CD4-positive, CD25-positive, alpha-beta regulatory T cell (primary cell): ENCODE measurements around the gene SCYGR8. TPM values are rescaled to one million over a fixed set of nuclear protein-coding genes. Genes with fewer than 3 reads are reported as not detected.

ENCODE experiments used
- ATAC-seq, 2 donors: fragments of 150-1000 bp; cut with Tn5 transposase; one replicate each; pipeline ENCODE4 v1.10.0; 2021; ENCODE audit warnings: low read depth in 2 of 2, moderate number of reproducible peaks in 2 of 2, moderate library complexity in 1 of 2
- DNase-seq, 3 donors: peaks; one replicate each; pipeline versions ENCODE4 v3.0.0 to v3.0.0-alpha.2; 2012 to 2022; ENCODE audit warnings: mixed read lengths in 1 of 3
- H3K27ac ChIP-seq: one replicate; pipeline ENCODE4 v1.7.0; 2013; ENCODE audit warnings: mild to moderate bottlenecking, low read length; ENCODE audit not compliant: insufficient read depth, poor library complexity, severe bottlenecking
- H3K27me3 ChIP-seq: one replicate; pipeline ENCODE4 v1.7.0; 2013; ENCODE audit warnings: low read length; ENCODE audit not compliant: control insufficient read depth, insufficient read depth
- H3K36me3 ChIP-seq: one replicate; pipeline ENCODE4 v1.7.0; 2013; ENCODE audit warnings: mild to moderate bottlenecking, low read length, moderate library complexity; ENCODE audit not compliant: control insufficient read depth, insufficient read depth
- H3K4me1 ChIP-seq: 2 replicates; pipeline ENCODE4 v1.7.0; 2013; ENCODE audit warnings: mild to moderate bottlenecking, low read length; ENCODE audit not compliant: insufficient read depth, control insufficient read depth, poor library complexity, severe bottlenecking
- H3K4me3 ChIP-seq: one replicate; pipeline ENCODE4 v1.7.0; 2013; ENCODE audit warnings: low read depth, mild to moderate bottlenecking, low read length, moderate library complexity
- H3K9me3 ChIP-seq, 2 experiments: 1 replicate in 1 of 2; 2 replicates in 1 of 2; pipeline ENCODE4 v1.7.0; 2013; ENCODE audit warnings: low read length in 2 of 2, mild to moderate bottlenecking in 1 of 2, moderate library complexity in 1 of 2; ENCODE audit not compliant: control insufficient read depth in 2 of 2
- H3K27ac Mint-ChIP-seq, 3 donors: one replicate each; pipeline ENCODE4 v1.8.0; 2020 to 2022; ENCODE audit warnings: mild to moderate bottlenecking in 3 of 3, mixed read lengths in 3 of 3, moderate library complexity in 2 of 3
- H3K27me3 Mint-ChIP-seq: one replicate; pipeline ENCODE4 v1.8.0; 2022; ENCODE audit warnings: mild to moderate bottlenecking, mixed read lengths
- H3K36me3 Mint-ChIP-seq: one replicate; pipeline ENCODE4 v1.8.0; 2020; ENCODE audit warnings: mixed read lengths
- H3K4me1 Mint-ChIP-seq, 4 donors: one replicate each; pipeline ENCODE4 v1.8.0; 2020 to 2022; ENCODE audit warnings: mixed read lengths in 4 of 4, mild to moderate bottlenecking in 1 of 4
- H3K4me3 Mint-ChIP-seq, 4 donors: one replicate each; pipeline ENCODE4 v1.8.0; 2020 to 2022; ENCODE audit warnings: mild to moderate bottlenecking in 4 of 4, mixed read lengths in 4 of 4, moderate library complexity in 3 of 4
- H3K9me3 Mint-ChIP-seq, 7 donors: one replicate each; pipeline ENCODE4 v1.8.0; 2020 to 2022; ENCODE audit warnings: mixed read lengths in 7 of 7, mild to moderate bottlenecking in 3 of 7, moderate library complexity in 2 of 7
- polyA plus RNA-seq, 4 donors: library from polyadenylated mRNA; unstranded; fragments of 300-500 nt; fragmentation: Illumina TruSeq; gene quantifications; one replicate each; pipeline ENCODE4 v1.2.3, GENCODE V29; 2021
- total RNA-seq: library from RNA; stranded (reverse); gene quantifications from one replicate; pipeline ENCODE4 v1.2.3, GENCODE V29; 2022

Gene SCYGR8
- total and polyA plus RNA-seq, 5 donors from 2014 or later, result not detected

DNA sequence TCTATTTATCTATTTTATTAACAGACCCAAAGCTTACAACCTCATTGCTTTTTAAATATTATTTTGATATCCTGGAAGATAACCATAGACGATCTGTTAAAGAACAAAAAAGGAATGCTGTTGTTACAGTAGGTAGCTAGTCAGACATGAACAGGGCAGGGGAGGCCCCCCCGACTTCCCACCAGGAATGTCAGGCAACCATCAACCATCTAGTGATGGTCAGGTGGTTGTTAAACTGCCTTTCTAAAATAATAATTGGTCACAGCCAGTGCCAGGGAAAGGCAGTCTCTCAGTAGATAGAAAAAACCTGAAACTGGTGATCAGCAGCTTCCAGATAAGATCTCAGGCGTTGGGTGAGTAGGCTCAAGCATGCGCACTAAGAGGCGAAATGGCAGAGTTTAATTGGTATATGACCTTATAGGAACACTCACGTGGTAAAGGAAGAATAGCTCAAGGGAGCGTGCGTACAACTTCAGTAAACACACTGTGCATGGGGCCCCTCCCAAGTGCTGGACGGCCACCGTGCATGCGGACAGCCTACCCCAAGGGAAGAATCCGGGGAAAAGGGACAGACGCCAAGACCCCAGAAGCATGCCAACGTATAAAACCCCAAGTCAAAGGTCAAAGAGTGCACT lies 35.4 kb downstream of the SCYGR8 start:
- H3K4me1 ChIP-seq, result no peaks in the 10 kb centered on the region
- Mint-ChIP-seq H3K4me1 (peaks cover 5 to 25% (median 16%) of the 10 kb centered on the region in 4 donors), H3K9me3 (peaks cover 0 to under 1% (median 0%) of the 10 kb centered on the region in 7 donors), H3K27ac (peak overlapping the region; percentile 63 to 87 (median 82)), H3K27me3 (peaks cover 6% of the 10 kb centered on the region), H3K4me3 (peak overlapping the region; percentile 22 to 72 (median 44)), H3K36me3 (no peaks in the 10 kb centered on the region)
- ATAC-seq (no peak), DNase-seq (peak in 2 of 3 donors; percentile 43 to 44)
- H3K4me3 ChIP-seq, result no peak overlapping the region
- H3K27me3 ChIP-seq, result no peaks in the 10 kb centered on the region
- no peak overlapping the region for H3K27ac ChIP-seq
- H3K9me3 ChIP-seq, result no peaks in the 10 kb centered on the region
- no peaks in the 10 kb centered on the region for H3K36me3 ChIP-seq

DNA sequence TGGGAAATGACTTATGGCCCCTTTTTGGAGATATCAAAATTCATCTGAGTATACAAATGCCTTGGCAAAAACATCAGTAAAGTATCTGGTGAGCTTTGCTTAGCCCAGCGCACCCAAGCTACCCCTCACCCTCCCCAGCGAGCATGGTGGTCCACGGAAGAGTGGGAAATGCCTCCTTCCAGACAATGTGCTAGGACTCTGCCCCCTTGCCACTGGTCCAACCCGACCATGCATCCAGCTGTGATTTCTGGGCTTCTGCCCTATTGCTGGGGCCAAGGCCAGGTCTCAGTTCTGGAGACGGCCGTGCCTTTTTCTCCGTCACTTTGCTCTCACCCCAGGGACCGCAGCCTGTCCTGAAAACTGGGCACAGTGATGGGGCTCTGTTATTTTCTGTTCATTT lies 36.1 kb downstream of the SCYGR8 start:
- Mint-ChIP-seq H3K36me3 (no peaks in the 10 kb centered on the region), H3K9me3 (peaks cover 0 to 2% (median 0%) of the 10 kb centered on the region in 7 donors), H3K4me1 (peaks cover 5 to 25% (median 16%) of the 10 kb centered on the region in 4 donors), H3K27me3 (peaks cover 9% of the 10 kb centered on the region), H3K4me3 (peak overlapping the region in 1 of 4 donors; percentile 35), H3K27ac (peak overlapping the region in 2 of 3 donors; percentile 22 to 87)
- H3K9me3 ChIP-seq, result no peaks in the 10 kb centered on the region
- no peaks in the 10 kb centered on the region for H3K36me3 ChIP-seq
- peak overlapping the region; percentile 69 for H3K27ac ChIP-seq
- no peak overlapping the region for H3K4me3 ChIP-seq
- ATAC-seq, result no peak
- no peaks in the 10 kb centered on the region for H3K27me3 ChIP-seq
- no peaks in the 10 kb centered on the region for H3K4me1 ChIP-seq
- DNase-seq, result no peak

GRCh38 chr2:227782804-227783203 lies 37.1 kb downstream of the SCYGR8 start:
- peak overlapping the region; percentile 63 to 92 (median 88) for H3K4me3 Mint-ChIP-seq
- peaks cover 9% of the 10 kb centered on the region for H3K27me3 Mint-ChIP-seq
- peaks cover 0 to 2% (median 0%) of the 10 kb centered on the region in 7 donors for H3K9me3 Mint-ChIP-seq
- no peaks in the 10 kb centered on the region for H3K27me3 ChIP-seq
- H3K4me1 Mint-ChIP-seq, result peaks cover 5 to 25% (median 14%) of the 10 kb centered on the region in 4 donors
- no peaks in the 10 kb centered on the region for H3K36me3 ChIP-seq
- H3K36me3 Mint-ChIP-seq, result no peaks in the 10 kb centered on the region
- no peaks in the 10 kb centered on the region for H3K9me3 ChIP-seq
- H3K4me1 ChIP-seq, result no peaks in the 10 kb centered on the region
- peak overlapping the region; percentile 79 to 87 (median 86) for H3K27ac Mint-ChIP-seq
- H3K27ac ChIP-seq, result peak overlapping the region; percentile 69
- ATAC-seq, result no peak
- DNase-seq, result peak in 1 of 3 donors; percentile 15
- H3K4me3 ChIP-seq, result peak overlapping the region; percentile 81

DNA sequence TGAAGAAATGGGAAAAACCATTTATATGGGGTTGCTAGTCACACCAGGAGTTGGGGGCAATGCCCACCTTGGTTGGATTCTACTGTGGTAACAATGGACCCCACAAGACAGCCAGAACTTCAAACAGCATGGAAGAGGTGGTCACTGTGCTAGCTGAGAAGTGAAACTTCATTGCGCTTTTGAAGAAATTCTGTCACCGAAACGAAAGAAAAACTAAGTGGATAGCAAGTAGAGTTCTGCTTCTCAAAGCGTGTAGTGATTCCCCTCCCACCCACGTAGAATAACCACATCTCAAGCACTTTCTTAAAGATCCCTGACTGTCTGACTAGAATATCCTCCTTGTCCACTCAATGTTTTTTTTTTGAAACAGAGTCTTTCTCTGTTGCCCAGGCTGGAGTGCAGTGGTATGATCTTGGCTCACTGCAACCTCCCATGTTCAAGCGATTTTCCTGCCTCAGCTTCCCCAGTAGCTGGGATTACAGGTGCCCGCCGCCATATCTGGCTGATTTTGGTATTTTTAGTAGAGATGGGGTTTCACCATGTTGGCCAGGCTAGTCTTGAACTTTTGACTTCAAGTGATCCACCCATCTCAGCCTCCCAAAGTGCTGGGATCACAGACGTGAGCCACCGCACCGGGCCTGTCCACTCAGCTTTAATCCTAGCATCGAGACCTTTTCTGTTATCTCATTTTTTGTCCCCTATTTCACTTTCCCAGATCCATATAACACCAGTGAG lies 37.9 kb downstream of the SCYGR8 start:
- peak; percentile 58 to 76 for ATAC-seq
- H3K9me3 ChIP-seq, result no peaks in the 10 kb centered on the region
- H3K4me3 ChIP-seq, result peak overlapping the region; percentile 81
- Mint-ChIP-seq H3K27ac (peak overlapping the region; percentile 79 to 93 (median 87)), H3K4me3 (peak overlapping the region; percentile 63 to 92 (median 88)), H3K36me3 (no peaks in the 10 kb centered on the region), H3K4me1 (peaks cover 5 to 25% (median 14%) of the 10 kb centered on the region in 4 donors), H3K27me3 (peaks cover 9% of the 10 kb centered on the region), H3K9me3 (peaks cover 0 to 2% (median 0%) of the 10 kb centered on the region in 7 donors)
- no peaks in the 10 kb centered on the region for H3K36me3 ChIP-seq
- H3K27me3 ChIP-seq, result no peaks in the 10 kb centered on the region
- H3K4me1 ChIP-seq, result no peaks in the 10 kb centered on the region
- peak overlapping the region; percentile 69 for H3K27ac ChIP-seq
- DNase-seq, result peak in 2 of 3 donors; percentile 49 to 80

DNA sequence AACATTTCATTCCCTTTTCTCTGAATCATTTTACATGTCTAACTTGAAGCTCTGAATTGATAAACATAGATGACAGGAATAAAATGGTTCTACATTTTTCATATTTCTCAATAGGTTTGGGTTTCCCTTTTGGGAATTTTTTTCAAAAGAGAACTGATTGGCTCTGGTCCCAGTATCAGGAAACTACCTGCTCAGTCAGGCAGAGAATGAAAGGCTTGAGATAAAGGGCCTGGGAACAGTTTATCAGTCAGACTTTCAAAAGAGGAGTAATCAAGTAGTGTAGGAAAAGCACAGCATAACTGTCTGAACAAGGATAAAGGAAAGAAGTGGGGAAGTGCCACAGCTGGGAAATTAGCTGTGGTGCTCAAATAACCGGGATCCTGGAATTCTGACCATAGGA lies 39.6 kb downstream of the SCYGR8 start:
- no peak overlapping the region for H3K27ac ChIP-seq
- H3K4me1 ChIP-seq, result no peaks in the 10 kb centered on the region
- ATAC-seq (no peak), DNase-seq (no peak)
- Mint-ChIP-seq H3K27me3 (peaks cover 9% of the 10 kb centered on the region), H3K27ac (no peak overlapping the region), H3K36me3 (no peaks in the 10 kb centered on the region), H3K4me1 (peaks cover 5 to 21% (median 15%) of the 10 kb centered on the region in 4 donors), H3K4me3 (no peak overlapping the region), H3K9me3 (peaks cover 0 to 4% (median 1%) of the 10 kb centered on the region in 7 donors)
- no peaks in the 10 kb centered on the region for H3K9me3 ChIP-seq
- no peak overlapping the region for H3K4me3 ChIP-seq
- H3K27me3 ChIP-seq, result no peaks in the 10 kb centered on the region
- H3K36me3 ChIP-seq, result no peaks in the 10 kb centered on the region

DNA sequence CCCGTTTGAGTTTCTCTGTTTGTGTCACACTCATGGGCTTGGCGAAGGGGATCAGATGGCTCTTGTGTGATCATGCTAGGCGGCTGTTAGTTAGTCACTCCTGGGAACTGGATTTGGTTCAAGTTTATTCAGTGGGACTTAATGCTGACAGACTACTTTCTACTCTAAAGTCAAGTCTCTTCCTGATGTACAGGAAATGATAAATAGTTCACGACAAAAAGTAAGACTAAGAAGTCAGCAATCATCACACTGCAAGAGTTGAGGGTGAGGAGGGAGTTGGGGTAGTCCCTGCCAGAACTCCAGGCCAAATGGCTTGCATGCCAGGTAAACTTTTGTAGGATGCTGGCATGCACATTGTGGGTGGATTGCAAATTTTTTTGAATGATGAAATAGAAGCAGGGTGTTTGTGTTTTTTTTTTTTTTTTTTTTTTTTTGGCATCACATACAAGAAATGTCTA lies 42.9 kb downstream of the SCYGR8 start:
- H3K36me3 Mint-ChIP-seq, result no peaks in the 10 kb centered on the region
- no peak for DNase-seq
- H3K9me3 ChIP-seq, result no peaks in the 10 kb centered on the region
- no peak overlapping the region for H3K27ac Mint-ChIP-seq
- no peaks in the 10 kb centered on the region for H3K36me3 ChIP-seq
- H3K27ac ChIP-seq, result no peak overlapping the region
- no peak overlapping the region for H3K4me3 ChIP-seq
- ATAC-seq, result no peak
- H3K27me3 ChIP-seq, result no peaks in the 10 kb centered on the region
- no peak overlapping the region for H3K4me3 Mint-ChIP-seq
- peaks cover 0 to 5% (median 3%) of the 10 kb centered on the region in 4 donors for H3K4me1 Mint-ChIP-seq
- H3K27me3 Mint-ChIP-seq, result peaks cover 12% of the 10 kb centered on the region
- peaks cover 0 to 4% (median 1%) of the 10 kb centered on the region in 7 donors for H3K9me3 Mint-ChIP-seq
- no peaks in the 10 kb centered on the region for H3K4me1 ChIP-seq

- no peaks in the 10 kb centered on the region for H3K27me3 ChIP-seq
- DNase-seq, result no peak
- no peak overlapping the region for H3K27ac Mint-ChIP-seq
- H3K27ac ChIP-seq, result no peak overlapping the region
- H3K9me3 ChIP-seq, result no peaks in the 10 kb centered on the region
- H3K4me3 ChIP-seq, result no peak overlapping the region
- H3K36me3 Mint-ChIP-seq, result no peaks in the 10 kb centered on the region
- no peak for ATAC-seq
- H3K4me1 Mint-ChIP-seq, result peaks cover 0 to 5% (median 0%) of the 10 kb centered on the region in 4 donors
- no peak overlapping the region for H3K4me3 Mint-ChIP-seq
- H3K9me3 Mint-ChIP-seq, result peaks cover 0 to 4% (median 1%) of the 10 kb centered on the region in 7 donors
- H3K27me3 Mint-ChIP-seq, result peaks cover 12% of the 10 kb centered on the region
- H3K4me1 ChIP-seq, result no peaks in the 10 kb centered on the region
- H3K36me3 ChIP-seq, result no peaks in the 10 kb centered on the region
Measured at GRCh38 chr2:227789803-227790202, 44.1 kb downstream of the SCYGR8 start.
